Prostate gland (tissue), 2 donors: Measurements from ENCODE around the gene MYO1A. TPM values are rescaled to one million over a fixed set of nuclear protein-coding genes. Genes with fewer than 3 reads are reported as not detected.

ENCODE experiments used
- DNase-seq: peaks from one replicate; pipeline ENCODE4 v3.0.0-alpha.2; 2019; ENCODE audit warnings: low spot score
- H3K27ac ChIP-seq, 2 donors: fragments of 200-600 bp; sonication (generic); 2 replicates each; pipeline ENCODE4 v1.5.1; 2017 to 2019
- H3K27me3 ChIP-seq: fragments of 200-600 bp; sonication (generic); replicated peaks from 2 replicates; pipeline ENCODE4 v1.5.1; 2019; ENCODE audit not compliant: insufficient read depth
- H3K36me3 ChIP-seq, 2 donors: fragments of 200-600 bp; sonication (generic); 1 replicate in 1 of 2; 2 replicates in 1 of 2; pipeline versions ENCODE4 v1.5.1 to v1.8.1; 2017 to 2019
- H3K4me1 ChIP-seq: fragments of 200-600 bp; sonication (generic); replicated peaks from 2 replicates; pipeline ENCODE4 v1.5.1; 2019
- H3K4me3 ChIP-seq, 2 donors: fragments of 200-600 bp; sonication (generic); 2 replicates each; pipeline ENCODE4 v1.5.1; 2017 to 2019
- H3K9me3 ChIP-seq: fragments of 200-600 bp; sonication (generic); 2 replicates; pipeline ENCODE4 v1.5.1; 2017
- POLR2A ChIP-seq: fragments of 450-650 bp; IDR thresholded peaks from one replicate; pipeline ENCODE4 v1.6.1; 2016; ENCODE audit warnings: antibody characterized with exemption, mild to moderate bottlenecking
- POLR2AphosphoS5 ChIP-seq: sonication (generic); formaldehyde crosslinking; IDR thresholded peaks from one replicate; pipeline ENCODE4 v1.6.1; 2017; ENCODE audit warnings: antibody characterized with exemption
- WGBS: methylation state at CpG from one replicate; pipeline ENCODE4 v1.1.5; 2018; 5-methylcytosine and 5-hydroxymethylcytosine counted together
- intact Hi-C: fragments of 100-400 bp; cut with DNase I; formaldehyde crosslinking; loops from one replicate; pipeline ENCODE4 v1.14.2; 2022
- total RNA-seq, 2 donors: library from RNA; depleted of rRNA; stranded (reverse); fragments of >200 nt; gene quantifications; one replicate each; pipeline ENCODE4 v1.1.0, GENCODE V29; 2016
- TF ChIP-seq, protein P1 (sequence below), 4 experiments: fragments of 200-600 bp in 2 of 4; fragments of 450-650 bp in 2 of 4; sonication (generic) in 2 of 4; IDR thresholded peaks; 1 replicate in 3 of 4; 2 replicates in 1 of 4; pipeline ENCODE4 v1.5.1; 2016 to 2019; ENCODE audit warnings: antibody characterized with exemption in 4 of 4, mild to moderate bottlenecking in 2 of 4, moderate library complexity in 2 of 4

MYO1A gene
- total RNA-seq, 2 donors from 2014 or later, result 0.09 to 0.74 TPM

GRCh38 chr12:56995201-56995929 lies 54.6 kb downstream of the MYO1A start:
- Histone ChIP-seq H3K27me3 (no peaks in the 10 kb centered on the region), H3K4me3 (no peak overlapping the region), H3K4me1 (no peaks in the 10 kb centered on the region), H3K27ac (no peak overlapping the region), H3K36me3 (no peaks in the 10 kb centered on the region), H3K9me3 (no peaks in the 10 kb centered on the region)
- WGBS, result 92% methylated on average over 26 of the region's 26 CpGs
- intact Hi-C loops, result no loop called here
- DNase-seq, result no peak
- TF ChIP-seq, protein P1, sequence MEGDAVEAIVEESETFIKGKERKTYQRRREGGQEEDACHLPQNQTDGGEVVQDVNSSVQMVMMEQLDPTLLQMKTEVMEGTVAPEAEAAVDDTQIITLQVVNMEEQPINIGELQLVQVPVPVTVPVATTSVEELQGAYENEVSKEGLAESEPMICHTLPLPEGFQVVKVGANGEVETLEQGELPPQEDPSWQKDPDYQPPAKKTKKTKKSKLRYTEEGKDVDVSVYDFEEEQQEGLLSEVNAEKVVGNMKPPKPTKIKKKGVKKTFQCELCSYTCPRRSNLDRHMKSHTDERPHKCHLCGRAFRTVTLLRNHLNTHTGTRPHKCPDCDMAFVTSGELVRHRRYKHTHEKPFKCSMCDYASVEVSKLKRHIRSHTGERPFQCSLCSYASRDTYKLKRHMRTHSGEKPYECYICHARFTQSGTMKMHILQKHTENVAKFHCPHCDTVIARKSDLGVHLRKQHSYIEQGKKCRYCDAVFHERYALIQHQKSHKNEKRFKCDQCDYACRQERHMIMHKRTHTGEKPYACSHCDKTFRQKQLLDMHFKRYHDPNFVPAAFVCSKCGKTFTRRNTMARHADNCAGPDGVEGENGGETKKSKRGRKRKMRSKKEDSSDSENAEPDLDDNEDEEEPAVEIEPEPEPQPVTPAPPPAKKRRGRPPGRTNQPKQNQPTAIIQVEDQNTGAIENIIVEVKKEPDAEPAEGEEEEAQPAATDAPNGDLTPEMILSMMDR (IDR thresholded peaks at IDR 0.05), result no peak
- TF ChIP-seq POLR2AphosphoS5 (no peak), POLR2A (no peak)

- DNase-seq, result no peak
- 74% methylated on average over 10 of the region's 10 CpGs for WGBS
- Histone ChIP-seq H3K27me3 (no peaks in the 10 kb centered on the region), H3K4me3 (no peak overlapping the region), H3K4me1 (no peaks in the 10 kb centered on the region), H3K9me3 (no peaks in the 10 kb centered on the region), H3K36me3 (no peaks in the 10 kb centered on the region), H3K27ac (no peak overlapping the region)
- intact Hi-C loops, result no loop called here
- TF ChIP-seq POLR2A, result no peak
- TF ChIP-seq, protein P1 (IDR thresholded peaks at IDR 0.05), result no peak
Measured at GRCh38 chr12:56994231-56994746, 55.6 kb downstream of the MYO1A start.

- Histone ChIP-seq H3K27ac (no peak overlapping the region), H3K4me1 (no peaks in the 10 kb centered on the region), H3K9me3 (no peaks in the 10 kb centered on the region), H3K4me3 (no peak overlapping the region), H3K27me3 (no peaks in the 10 kb centered on the region), H3K36me3 (no peaks in the 10 kb centered on the region)
- 58% methylated on average over 10 of the region's 10 CpGs for WGBS
- TF ChIP-seq POLR2AphosphoS5 (no peak), POLR2A (no peak)
- TF ChIP-seq, protein P1 (IDR thresholded peaks at IDR 0.05), result no peak
- intact Hi-C loops, result no loop called here
- no peak for DNase-seq
Measured at GRCh38 chr12:56993346-56993745, 56.6 kb downstream of the MYO1A start.

GRCh38 chr12:56991319-56992246 lies 58.3 kb downstream of the MYO1A start:
- TF ChIP-seq, protein P1 (IDR thresholded peaks at IDR 0.05), result no peak
- no peak for TF ChIP-seq POLR2A
- no peak for TF ChIP-seq POLR2AphosphoS5
- intact Hi-C loops, result no loop called here
- Histone ChIP-seq H3K4me3 (no peak overlapping the region), H3K9me3 (no peaks in the 10 kb centered on the region), H3K36me3 (no peaks in the 10 kb centered on the region), H3K27ac (peak overlapping the region in 1 of 2 donors; percentile 42), H3K27me3 (no peaks in the 10 kb centered on the region), H3K4me1 (no peaks in the 10 kb centered on the region)
- no peak for DNase-seq
- 71% methylated on average over 8 of the region's 8 CpGs for WGBS
